NK-92 (cell line): ENCODE measurements around the gene SLC35F4.
"Not testable (repeated sequence)": the region's sequence is repeated elsewhere in the genome, so short reads cannot be mapped to it uniquely, and the experiment has no call there.

Experiments
- DNase-seq: peaks from one replicate; lab custom pipeline; 2025; ENCODE audit not compliant: unreplicated experiment; lab: John Stamatoyannopoulos, UW

Gene SLC35F4

GRCh38 chr14:57865403-57866198 is at the start of gene SLC35F4:
TSS of gene SLC35F4 (minus strand) at chr14:57866092.
- DNase-seq, result no peak

GRCh38 chr14:57909626-57910025 is 43.7 kb upstream of the SLC35F4 start:
- no peak for DNase-seq

DNA sequence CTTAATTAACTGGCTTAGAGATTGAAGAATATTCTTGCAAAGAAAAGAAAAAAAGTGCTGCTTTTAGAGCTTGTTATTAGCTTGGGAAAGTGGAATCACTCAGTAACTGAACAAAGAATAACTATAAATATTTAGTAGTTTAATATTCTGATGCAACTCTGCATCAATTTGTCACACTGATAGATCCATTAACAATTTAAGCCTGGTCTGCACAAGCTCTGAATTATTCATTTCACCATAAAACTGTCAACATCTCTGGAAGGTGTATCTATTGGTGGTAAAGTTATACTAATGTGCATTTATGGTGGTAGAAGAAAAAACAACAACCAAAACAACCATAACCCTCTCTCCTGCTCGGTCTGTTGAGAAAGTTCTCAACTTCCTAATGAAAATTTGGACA is 38.1 kb upstream of the SLC35F4 start:
- no peak for DNase-seq

- no peak for DNase-seq
Measured at GRCh38 chr14:57898837-57899572, 33.1 kb upstream of the SLC35F4 start.

- DNase-seq, result no peak
Measured at GRCh38 chr14:57897144-57897748, 31.4 kb upstream of the SLC35F4 start.

DNA sequence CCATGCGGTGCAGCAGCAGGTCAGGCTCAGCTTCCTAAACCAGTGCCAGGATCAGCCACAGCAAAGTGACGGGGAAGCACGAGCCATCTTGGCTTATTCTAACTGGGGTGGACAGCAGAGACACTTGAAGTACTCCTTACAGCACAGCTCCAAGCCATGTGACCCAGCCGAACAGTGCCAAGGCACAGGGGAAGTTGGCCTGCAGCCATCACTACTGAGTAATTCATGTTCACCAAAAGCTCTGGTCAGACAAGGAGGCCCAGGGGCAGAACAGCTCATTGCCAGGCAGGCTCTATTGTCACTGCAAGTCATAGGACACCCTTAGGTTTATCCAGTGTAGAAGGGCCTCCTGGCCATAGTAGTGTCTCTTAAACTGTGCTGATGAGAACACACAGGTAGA is 23.4 kb upstream of the SLC35F4 start:
- no peak for DNase-seq

DNA sequence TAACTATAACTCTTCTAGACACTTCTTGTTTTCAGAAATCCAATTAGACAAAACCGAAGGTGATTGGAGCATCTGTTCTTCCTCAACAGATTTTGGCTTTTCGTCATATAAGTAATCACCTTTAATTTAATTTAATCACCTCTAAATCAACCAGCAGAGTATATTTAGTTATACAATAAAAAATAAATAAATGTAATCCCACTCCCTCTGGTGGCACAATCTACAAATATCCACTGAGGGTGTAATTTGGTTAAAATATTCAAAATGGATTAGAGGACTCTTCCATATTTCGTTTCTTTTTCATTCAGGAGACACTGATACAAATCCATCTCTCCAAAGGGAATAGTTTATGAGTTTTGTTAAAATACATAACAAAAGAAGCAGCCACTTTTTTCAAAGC is 18.3 kb upstream of the SLC35F4 start:
- no peak for DNase-seq

DNA sequence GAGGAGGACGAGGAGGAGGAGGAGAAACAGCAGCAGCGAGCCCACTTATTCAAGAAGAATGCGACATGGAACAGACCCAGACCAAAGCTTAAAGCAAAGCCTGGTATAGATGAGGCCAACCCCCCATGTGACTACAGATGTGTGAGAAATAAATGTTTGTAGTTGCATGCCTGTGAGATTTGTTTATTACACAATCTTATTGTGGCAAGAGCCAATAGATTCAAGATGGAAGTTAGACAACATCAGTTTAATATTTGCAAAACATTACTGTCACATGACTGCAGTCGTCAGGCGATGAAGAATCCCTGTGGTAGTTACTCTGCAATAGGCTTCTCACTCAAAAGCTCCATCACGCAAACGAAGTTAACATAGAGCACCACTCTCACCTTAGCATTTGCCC is 17.2 kb upstream of the SLC35F4 start:
- DNase-seq, result no peak

DNA sequence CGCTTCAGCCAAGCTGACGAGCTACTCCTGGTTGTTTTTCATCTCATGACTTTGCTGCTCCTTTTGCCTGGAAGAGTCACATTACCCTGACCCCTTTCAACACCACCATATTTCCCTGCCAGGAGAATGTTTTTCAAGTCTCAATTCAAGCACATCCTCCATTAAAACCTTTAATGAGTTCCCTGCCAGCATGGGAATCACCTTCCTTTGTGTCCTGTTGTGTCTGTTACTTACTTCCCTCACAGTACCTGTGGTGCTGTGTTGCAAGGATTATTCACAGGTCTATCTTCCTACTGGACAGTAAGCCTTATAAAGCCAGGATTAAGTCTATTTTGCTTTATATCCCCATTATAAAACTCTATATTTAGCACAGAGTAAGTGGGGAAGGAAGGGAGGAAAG is 13.6 kb upstream of the SLC35F4 start:
- DNase-seq, result no peak

- no peak for DNase-seq
Measured at GRCh38 chr14:57875985-57876384, 10.1 kb upstream of the SLC35F4 start.

GRCh38 chr14:57875296-57875695 is 9.4 kb upstream of the SLC35F4 start:
- DNase-seq, result no peak

- no peak for DNase-seq
Measured at GRCh38 chr14:57871459-57872080, 5.7 kb upstream of the SLC35F4 start.

- DNase-seq, result no peak
Measured at GRCh38 chr14:57870686-57871457, 5.0 kb upstream of the SLC35F4 start.

DNA sequence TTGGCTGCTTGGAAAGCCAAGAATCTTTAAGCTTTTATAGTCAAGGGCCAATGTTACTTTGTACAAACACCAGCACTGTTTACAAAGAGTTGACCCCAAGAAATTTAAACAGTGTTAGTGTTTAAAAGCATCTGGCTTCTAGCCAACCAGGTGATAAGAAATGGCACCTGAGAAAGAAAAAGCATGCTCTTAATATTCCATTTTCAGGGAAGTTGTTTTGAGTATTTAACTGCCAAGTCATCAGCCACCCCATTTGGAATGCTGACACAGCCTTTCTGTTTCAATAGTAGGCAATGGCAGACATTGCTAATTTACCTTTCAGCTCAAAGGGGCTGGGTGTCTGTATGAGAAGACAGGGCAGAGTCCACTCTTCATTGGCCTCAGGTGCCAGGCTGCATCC is 3.7 kb upstream of the SLC35F4 start:
- no peak for DNase-seq

DNA sequence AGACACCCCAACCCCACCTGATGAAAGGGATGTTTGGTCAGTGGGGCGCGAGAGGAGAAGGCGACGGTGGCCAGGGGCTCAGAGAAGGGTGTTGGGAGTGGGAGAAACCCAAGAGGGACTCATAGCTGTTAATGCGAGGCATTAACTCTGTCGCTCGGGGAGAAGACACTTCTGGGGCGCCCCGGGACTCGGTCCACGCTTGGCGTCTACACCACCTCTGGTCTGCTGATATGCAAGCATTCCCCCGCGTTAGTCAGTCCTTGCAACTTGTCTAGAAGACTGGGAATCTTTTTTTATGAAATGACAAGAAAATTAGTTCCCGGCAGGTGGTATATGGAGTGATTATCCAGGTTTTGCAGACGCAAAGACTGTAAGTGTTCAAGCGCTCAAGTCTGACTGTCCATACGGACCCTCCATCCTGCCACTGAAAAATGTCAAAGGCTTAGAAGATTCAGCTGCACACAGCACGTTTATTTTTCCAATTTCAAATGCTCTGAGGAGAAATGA is 360 bp upstream of the SLC35F4 start:
- no peak for DNase-seq

DNA sequence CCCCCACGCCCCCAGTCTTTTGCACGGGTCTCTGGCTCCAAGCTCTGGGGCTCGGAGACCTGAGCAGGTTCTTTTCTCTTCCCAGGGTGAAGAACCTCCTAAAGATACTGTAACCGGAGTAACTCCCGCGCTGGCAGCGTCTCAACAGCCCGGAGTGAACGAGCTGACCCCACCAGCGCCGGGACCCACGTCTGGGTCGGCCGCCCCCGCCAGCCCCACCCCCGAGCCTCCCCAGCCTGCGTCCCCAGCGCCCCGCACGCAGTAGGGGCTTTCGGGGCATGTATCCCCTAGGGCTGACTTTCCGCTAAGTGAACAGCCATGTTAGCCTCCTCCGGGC is 858 bp downstream of the SLC35F4 start:
- no peak for DNase-seq

GRCh38 chr14:57864659-57865058 is 1.2 kb downstream of the SLC35F4 start:
- DNase-seq, result no peak

DNA sequence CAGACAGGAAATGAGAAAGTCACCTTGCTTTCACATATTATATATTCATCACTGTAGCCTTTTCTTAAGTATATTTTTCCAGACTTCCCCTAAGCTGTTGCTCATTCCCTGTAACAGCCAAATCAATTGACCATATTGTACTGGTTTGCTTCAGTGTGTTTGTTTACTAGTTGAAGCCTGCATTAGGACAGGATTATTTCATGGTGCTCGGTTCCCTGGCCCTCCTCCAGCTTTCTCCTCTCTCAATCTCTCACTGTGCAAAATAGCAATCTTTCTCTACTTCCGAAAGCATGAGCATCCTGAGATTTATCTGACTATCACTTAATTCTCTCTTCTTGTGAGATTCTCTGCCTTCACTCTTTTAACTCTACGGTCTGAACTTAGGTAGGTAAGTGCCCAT is 2.4 kb downstream of the SLC35F4 start:
- no peak for DNase-seq

DNA sequence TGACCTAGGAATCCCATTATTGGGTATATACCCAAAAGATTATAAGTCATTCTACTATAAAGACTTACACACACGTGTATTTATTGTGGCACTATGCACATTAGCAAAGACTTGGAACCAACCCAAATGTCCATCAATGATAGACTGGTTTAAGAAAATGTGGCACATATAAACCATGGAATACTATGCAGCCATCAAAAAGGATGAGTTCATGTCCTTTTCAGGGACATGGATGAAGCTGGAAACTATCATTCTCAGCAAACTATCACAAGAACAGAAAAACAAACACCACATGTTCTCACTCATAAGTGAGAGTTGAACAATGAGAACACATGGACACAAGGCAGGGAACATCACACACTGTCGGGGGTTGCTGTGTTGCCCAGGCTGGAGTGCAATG is 10.2 kb downstream of the SLC35F4 start:
- DNase-seq, result not testable (repeated sequence)

- no peak for DNase-seq
Measured at GRCh38 chr14:57854571-57854970, 11.3 kb downstream of the SLC35F4 start.

DNA sequence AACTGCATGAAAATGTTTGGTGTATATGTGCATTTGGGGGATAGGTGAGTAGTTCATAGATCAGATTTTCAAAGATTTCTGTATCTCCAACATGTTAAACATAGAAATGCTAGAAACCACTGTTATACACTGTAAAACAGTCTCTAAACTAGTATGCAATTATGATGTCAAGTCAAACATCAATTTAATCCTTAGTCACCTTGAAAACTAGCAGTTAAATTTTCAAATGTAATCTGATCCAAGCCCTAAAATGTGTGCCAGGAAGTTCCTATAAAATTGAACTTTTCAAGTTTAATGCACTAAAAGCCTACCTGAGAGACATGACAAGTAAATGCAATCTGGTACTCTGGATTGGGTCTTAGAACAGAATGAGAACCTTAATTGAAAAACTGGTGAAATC is 14.5 kb downstream of the SLC35F4 start:
- DNase-seq, result no peak
